ENCODE measurements around the gene TMEM59L.

GRCh38 chr19:18665771-18666202, 53.1 kb downstream of the TMEM59L start:
- no peak for TF ChIP-seq EZH2 (IDR thresholded peaks at IDR 0.05; ENCODE audit: low read length, missing control alignments)
- TF ChIP-seq CTCF (conservative IDR thresholded peaks at IDR 0.05 in 1 of 2, IDR thresholded peaks at IDR 0.05 in 1 of 2; ENCODE audit: low read depth in 1 of 2, low read length in 2 of 2): no peak

Data from fibroblast of lung (primary cell).